NCI-H1436 treated with DMSO at 0.1 percent for 48 hours (cell line): ENCODE measurements around the gene LCN6.
"Not testable (repeated sequence)": the region's sequence is repeated elsewhere in the genome, so short reads cannot be mapped to it uniquely, and the experiment has no call there.

Source experiments
- DNase-seq: peaks from one replicate; lab custom pipeline; 2025; lab: John Stamatoyannopoulos, UW

Gene LCN6

DNA sequence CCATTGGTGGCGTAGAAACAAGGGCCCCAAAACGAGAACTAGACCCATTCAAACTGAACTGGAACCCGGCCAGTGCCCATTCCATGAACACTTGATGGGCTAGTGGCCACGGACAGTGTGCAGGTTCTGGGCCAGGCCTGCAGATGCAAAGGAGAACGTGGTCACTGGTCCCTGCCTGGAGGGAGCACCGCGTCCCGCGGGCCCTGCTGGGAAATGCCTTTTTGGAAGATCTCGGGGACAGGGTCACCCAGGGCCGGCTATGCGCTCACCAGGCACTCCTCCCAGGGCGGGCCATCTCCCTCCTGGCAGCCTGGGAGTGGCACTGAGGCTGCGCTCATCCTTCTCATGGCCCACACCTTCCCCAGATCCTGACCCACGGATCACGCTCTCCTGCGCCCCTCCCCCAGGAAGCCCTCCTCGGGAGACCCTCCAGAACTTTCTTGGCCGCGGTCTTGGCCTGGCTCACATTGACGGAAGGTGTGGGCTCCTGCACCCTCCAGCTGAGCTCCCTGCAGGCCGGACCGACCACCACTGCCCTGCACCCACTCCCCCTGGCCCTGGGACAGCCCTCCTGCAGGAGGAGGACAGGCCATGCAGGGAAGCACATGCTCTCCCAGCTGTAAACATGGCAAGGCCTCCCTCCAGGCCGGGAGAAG, 38.7 kb downstream of the LCN6 start:
- DNase-seq, result no peak

DNA sequence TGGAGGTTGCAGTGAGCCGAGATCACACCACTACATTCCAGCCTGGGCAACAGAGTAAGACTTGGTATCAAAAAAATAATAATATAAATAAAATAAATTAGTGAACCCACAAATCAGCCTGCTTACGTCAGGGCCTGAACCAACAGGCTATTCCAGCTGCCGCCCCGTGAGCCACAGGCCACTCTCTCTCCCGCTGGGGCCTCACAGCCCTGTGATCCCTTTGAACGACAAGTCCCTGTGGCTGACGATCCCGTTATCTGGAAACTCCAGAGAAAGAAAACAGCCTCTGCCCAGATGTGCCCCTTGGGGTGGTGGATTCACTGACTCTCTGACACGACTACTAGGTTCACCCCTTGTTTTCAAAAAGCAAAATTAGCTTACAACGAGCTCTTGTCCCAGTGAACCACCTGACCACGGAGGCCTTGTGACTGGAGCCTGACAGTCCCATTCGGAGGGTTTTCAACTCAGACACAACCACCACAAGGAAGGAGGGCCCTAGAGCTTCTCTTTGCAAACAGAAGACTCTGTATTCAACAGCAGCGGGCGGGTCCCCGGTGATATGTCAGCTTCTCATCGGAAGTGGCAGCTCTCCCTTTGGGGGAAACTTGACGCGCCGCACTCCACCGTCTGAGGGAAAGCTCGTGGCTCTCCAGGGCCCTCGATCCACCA, 40.3 kb downstream of the LCN6 start:
- DNase-seq, result no peak

DNA sequence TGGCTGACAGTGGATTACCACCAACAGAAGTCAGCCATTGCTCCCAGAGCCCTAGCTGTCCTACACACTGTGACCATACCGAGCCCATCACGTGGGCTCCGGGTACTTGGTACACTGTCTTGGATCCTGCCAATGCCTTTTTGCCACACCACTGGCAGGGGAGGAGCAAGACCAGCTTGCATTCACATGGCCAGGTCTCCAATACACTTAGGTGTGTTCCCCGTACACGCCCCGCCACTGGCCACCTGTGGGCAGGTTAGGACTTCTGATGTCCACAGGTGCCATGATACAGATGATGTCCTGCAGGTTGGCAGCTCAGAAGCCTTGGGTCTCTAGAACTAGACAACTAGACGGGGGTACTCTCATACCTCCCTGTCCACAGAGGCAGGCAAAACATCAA, 41.3 kb downstream of the LCN6 start:
- no peak for DNase-seq

DNA sequence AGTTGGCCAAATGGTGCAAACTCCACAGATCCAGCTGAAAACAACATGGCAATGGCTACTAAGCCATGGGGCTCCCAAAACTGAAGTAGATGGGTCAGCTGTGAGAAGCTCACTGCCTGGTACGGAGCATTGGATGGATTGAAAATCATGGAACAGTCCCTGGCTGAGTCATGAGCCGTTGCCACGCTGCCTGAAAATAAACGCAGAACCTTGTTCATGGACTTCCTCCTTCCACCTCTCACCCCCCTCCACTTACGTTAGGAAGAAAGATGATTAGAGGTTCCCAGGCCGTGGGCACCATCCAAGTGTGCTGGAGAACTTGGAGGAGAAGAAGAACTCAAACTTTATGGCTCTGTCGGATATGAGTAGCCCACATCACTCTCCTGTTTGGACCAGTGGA, 42.8 kb downstream of the LCN6 start:
- no peak for DNase-seq

DNA sequence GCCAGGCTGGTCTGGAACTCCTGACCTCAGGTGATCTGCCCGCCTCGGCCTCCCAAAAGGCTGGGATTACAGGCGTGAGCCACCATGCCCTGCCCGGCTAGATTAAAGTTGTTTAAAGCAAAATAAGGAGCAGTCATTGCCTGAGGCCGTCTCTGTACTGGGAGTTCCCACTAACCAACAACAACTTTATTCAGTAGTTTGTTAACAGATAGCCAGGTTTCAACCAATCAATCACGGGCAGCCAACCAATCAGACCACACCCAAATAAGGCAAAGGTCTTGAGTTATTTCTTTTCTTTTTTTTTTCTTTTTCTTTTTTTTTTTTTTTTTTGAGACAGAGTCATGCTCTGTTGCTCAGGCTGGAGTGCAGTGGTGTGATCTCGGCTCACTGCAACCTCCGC, 43.6 kb downstream of the LCN6 start:
- DNase-seq, result not testable (repeated sequence)

DNA sequence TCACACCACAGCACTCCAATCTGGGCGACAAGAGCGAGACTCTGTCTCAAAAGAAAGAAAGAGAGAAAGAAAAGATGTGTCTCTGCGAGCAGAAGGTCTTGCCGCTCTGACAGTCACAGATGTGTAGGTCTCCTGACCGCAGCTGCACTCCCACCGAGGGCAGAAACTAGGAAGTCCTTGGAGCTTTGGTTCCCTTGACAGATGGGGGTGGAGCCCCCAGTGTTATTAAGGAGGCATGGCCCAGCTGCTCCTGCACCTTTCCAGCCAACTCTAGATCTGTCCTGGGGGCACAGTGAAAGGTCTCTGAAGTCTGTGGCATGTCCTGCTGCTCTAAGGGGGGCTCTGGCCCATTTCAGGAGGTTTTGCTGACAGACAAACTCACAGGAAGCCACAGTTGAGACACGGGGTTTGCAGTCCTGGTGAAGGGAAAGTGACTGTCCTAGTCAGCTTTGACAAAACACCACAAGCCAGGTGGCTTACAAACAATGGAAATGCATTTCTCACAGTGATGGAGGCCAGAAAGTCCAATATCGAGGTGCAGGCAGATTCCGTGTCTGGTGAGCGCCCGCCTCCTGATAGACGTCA, 45.0 kb downstream of the LCN6 start:
- DNase-seq, result no peak

DNA sequence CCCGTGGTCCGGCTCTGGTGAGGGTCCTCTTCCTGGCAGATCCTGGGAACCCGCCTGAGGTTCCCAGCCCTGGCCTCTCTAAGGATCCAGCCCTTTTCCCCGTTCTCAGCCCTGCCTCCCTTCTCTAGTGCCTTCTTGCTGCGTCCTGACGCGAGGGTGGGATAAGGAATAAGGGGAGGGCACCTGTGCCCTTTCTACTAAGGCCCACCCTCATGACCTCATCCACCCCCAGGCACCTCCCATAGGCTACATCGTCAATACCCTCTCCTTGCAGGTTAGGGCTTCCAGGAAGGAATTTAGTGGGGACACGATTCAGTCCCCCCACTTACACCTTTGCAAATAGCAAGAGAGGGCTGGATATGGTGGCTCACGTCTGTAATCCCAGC, 46.7 kb downstream of the LCN6 start:
- no peak for DNase-seq

DNA sequence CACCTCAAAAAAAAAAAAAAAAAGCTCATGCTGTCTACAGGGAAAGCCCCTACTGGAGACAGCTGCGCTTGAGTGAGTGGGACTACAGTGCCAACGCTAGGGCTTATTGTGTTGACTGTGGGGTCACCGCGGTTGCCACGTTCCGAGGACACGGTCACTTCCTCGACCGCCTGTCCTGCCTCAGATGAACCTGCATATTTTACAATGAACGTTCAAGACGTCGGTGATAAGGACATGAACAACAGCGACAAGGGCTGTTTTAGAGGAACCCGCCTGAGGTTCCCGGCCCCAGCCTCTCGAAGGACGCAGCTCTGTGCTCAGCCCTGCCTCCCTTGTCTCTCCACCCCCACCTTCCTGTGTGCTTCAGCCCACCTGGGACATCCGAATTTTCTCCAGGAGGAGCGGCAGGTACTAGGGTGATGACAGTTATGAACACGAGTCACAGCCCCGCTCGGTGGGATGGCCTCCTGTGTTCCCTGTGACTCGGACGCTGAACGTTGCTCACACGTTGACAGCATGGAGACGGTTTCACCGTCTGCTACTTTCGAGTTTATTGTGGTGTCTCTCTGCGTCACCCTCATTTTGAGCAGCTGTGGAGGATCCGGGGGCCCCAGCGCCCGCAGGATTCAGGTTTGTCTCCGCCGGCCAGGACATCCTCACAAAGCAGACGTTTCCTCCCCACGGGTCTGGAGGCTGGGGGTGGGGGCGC, 47.2 kb downstream of the LCN6 start:
- no peak for DNase-seq

DNA sequence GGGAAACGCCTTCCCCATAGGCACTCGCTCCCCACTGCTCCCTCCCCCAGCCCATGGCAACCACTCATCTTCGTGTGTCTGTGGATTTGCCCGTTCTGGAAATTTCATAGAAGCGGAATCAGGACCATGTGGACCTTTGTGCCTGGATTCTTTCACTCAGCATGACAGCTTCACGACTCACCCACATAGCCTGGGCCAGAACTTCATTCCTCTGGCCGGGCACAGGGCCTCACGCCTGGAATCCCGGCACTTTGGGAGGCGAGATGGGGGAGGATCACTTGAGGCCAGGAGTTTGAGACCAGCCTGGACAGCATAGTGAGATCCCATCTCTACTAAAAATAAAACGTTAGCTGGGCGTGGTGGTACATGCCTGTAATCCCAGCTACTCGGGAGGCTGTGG, 48.0 kb downstream of the LCN6 start:
- no peak for DNase-seq

DNA sequence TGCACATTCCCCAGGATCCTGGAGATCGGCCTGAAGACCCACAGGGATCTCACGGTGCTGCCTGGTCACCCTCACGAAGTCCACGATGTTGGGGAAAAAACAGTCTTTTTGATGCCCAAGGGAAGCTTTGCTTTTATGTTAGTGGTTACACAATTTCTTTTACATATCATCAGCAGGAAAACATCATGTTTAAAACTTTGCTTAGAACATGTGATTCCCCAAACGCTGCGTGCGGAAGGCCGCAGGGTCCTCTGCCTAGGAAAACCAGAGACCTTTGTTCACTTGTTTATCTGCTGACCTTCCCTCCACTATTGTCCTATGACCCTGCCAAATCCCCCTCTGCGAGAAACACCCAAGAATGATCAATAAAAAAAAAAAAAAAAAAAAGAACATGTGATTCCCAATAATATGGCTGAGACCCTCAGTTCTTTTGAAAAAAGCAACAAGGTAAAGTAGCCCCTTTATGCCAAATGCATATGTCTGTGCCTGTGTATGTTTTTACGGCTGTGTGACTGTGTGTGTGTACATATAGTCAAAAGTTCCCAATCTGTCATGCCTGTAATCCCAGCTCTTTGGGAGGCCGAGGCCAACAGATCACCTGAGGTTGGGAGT, 49.6 kb downstream of the LCN6 start:
- DNase-seq, result no peak

DNA sequence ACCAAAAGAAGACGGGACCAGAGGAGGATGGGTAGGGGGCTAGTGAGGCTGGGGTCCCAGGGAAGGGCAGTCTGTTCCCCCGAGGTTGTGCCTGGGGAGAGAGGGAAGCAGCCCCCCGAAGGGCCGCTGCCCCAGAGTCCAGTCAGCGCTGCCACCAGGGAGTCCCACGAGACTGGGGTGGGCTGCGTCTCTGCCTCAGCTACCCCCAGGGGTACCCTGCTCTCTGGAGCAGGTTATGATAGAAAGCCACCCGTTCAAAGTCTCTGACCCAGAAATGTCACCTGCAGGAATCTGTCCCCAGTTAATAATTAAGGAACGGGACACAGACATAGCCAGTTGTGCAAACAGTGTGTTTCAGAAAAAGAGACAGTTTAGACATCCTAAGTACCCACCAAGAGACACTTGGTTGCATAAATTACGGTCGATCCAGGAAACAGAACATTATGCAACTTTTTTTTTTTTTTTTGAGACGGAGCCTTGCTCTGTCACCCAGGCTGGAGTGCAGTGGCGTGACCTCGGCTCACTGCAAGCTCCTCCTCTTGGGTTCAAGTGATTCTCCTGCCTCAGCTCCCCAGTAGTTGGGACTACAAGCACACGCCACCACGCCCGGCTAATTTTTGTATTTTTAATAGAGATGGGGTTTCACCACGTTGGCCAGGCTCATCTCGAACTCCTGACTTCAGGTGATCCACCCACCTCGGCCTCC, 50.4 kb downstream of the LCN6 start:
- no peak for DNase-seq

DNA sequence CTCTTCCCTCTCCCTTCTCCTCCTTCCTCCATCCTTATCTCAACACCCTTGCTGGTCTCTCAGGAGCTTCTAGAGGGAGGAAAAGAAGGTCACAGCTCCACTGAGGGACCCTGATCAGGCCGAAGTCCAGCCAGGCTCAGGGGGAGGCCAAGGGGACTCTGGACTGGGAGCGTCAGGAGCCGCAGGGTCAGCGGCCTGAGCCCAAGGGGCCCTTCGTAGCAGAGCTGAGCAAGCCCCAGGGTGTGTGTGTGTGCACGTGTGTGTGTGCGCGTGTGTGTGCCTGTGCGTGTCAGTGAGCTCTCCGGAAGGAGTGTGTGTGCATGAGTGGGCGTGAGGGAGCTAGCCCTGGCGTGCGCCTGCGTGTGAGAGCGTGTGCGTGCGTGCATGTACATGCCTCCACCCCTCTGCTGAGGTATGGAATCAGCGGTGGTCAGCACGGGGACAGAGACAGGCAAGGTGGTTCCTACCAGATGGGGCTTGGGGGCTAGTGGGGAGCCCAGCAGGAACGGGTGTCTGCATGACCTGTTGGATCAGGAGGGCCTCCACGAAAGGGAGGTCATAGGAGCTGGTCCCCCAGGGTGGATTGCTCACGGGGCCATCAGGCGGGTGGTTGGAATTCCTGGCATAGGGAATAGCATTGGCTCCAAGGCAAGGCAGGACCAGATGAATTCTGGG, 51.0 kb downstream of the LCN6 start:
- DNase-seq, result no peak

DNA sequence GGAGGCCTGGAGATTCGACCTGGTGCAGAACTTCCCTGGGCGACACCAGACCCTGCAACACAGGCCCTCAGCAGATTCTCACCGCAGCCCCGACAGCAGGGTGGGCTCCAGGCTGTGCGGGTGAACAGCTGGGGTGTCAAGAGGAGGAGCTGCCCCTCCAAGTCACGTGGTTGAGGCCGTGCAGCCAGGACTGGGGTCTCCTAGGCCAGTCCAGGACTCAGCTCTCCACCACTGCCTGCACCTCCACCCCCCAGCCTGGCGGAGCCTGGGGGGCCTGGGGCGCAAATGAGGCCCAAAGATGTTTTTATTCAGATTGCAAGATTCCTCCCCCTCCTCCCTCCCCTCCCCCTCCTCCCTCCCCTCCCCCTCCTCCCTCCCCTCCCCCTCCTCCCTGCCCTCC, 51.8 kb downstream of the LCN6 start:
- DNase-seq, result no peak

DNA sequence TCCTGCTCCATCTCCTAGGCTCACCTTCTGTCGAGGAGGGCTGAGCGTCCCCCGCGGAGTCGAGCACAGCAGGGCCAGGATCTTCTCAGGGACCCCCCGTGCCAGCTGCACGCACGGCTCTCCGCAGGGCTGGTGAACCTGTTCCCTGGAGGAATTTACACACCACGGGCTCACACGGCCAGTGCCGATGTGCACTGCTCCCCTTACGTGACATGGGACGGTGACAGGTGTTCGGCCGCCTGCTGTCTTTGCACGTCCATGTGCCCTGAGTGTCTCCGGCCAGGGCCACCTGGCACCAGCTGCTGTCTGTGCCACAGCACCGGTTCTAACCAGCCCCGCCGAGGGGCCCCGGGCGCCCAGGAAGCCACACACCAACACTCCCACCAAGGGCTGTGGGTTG, 52.4 kb downstream of the LCN6 start:
- DNase-seq, result no peak

DNA sequence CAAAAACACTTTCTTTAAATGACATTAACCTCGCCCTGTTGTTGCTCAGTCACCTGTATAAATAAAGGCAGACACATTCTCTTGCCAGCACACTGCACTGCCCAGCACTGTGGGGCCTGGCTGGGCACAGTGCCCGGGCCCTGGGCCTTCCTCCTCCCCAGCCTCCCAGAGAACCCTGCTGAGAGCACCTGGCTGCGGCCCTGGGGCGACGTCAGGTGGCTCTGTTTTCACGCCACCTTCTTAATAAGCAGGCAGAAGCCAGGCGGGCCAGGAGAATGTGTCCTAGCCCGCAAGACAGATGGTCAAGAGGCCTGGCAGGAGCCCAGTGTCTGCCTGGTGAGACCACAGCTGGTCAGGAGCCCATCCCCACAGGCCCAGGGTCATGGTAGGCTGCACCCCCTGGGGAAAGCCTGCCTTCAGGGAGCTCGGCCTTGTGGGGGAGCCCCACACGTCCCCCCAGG, 52.9 kb downstream of the LCN6 start:
- no peak for DNase-seq

DNA sequence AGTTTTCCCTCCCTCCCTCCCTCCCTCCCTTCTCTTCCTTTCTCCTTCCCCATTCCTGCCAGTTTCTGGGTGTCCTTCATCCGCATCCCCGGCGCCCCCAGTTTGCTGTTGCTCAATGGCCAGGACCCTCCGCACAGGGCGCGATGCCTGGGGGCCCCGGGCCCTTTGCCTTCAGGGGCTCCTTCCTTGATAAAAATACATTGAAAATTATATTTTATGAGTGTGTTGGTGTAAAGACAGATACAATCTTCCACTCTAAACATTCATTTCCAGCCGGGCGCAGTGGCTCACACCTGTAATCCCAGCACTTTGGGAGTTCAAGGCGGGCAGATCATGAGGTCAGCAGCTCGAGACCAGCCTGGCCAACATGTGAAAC, 53.5 kb downstream of the LCN6 start:
- DNase-seq, result no peak

DNA sequence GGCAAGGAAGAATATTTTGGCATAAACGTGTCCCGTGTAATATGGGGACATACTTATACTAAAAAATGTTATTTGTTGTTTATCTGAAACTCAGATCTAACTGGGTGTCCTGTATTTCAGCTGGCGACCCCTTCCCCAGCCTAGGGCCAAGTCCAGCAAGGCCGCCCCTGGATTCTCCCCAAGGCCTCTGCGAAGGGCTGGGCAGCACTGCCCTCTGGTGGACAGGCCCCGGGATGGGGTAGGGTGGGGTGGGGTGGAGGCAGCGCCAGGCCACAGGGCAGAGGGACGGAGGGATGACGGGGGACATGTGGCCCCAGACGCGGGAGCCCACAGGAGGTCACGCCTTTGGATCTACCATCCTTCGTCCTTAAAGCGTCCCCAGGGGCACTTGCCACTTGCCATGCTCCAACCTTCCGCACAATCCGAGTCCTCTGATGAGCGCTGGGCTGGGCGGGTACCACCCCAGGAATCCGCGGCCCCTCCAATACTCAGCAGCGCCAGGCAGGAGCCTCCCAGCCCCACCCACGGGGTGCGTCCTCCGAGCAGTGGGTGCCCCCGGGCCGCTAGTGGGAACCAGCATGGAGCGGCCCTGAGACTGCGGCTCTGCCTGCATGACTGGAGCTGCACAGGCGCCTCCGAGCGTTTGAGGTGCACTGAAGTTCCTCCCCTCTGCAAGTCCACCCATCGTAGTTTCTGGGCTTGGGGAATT, 54.0 kb downstream of the LCN6 start:
- DNase-seq, result no peak
